Endothelial cell of umbilical vein (primary cell): ENCODE data around the gene AKAP12. TPM values are rescaled to one million over a fixed set of nuclear protein-coding genes. Genes with fewer than 3 reads are reported as not detected.

Experiments used
- BruUV-seq: library from RNA; stranded (reverse); fragments of 400-500 nt; replicated peaks from 2 replicates; lab custom pipeline; 2021; lab: Mats Ljungman, UMichigan
- CTCF ChIA-PET: fragments of 300-600, 350-600 bp; sonication (Branson Sonifier 250); formaldehyde crosslinking; loops from one replicate; lab custom pipeline; 2021; ENCODE audit warnings: antibody characterized with exemption, inconsistent platforms; lab: Charles Lee
- POLR2A ChIA-PET: fragments of 300-600, 350-600 bp; sonication (Branson Sonifier 250); formaldehyde crosslinking; loops from one replicate; lab custom pipeline; 2021; ENCODE audit warnings: antibody characterized with exemption, inconsistent platforms; lab: Charles Lee
- DNase-seq: peaks from one replicate; pipeline ENCODE4 v3.0.0-alpha.2; 2011; ENCODE audit warnings: low read depth, low spot score
- FAIRE-seq: peaks from 2 replicates; lab custom pipeline; 2011; peaks lifted over from hg19 to GRCh38; lab: Jason Lieb, UNC
- H2AFZ ChIP-seq: 2 replicates; pipeline ENCODE4 v1.6.0; 2012; ENCODE audit warnings: low read depth, low read length, control low read depth, inconsistent platforms
- H3K27ac ChIP-seq: 2 replicates; pipeline ENCODE4 v1.5.1; 2011; ENCODE audit warnings: low read depth, mild to moderate bottlenecking, control low read depth, low read length, moderate library complexity; ENCODE audit not compliant: insufficient read depth
- H3K27me3 ChIP-seq, 2 experiments: 2 replicates each; pipeline versions ENCODE4 v1.6.0 to v1.6.1; 2011; ENCODE audit warnings: low read length in 2 of 2, mixed read lengths in 1 of 2; ENCODE audit not compliant: control insufficient read depth in 2 of 2, insufficient read depth in 2 of 2
- H3K36me3 ChIP-seq, 2 experiments: 2 replicates in 1 of 2; 3 replicates in 1 of 2; pipeline ENCODE4 v1.5.1; 2011; ENCODE audit warnings: low read length in 2 of 2, mild to moderate bottlenecking in 1 of 2, moderate library complexity in 1 of 2; ENCODE audit not compliant: control insufficient read depth in 2 of 2, insufficient read depth in 2 of 2; ENCODE audit errors: extremely low read depth in 1 of 2
- H3K4me1 ChIP-seq: 3 replicates; pipeline ENCODE4 v1.5.1; 2011; ENCODE audit warnings: mild to moderate bottlenecking, low read length; ENCODE audit not compliant: control insufficient read depth, insufficient read depth; ENCODE audit errors: extremely low read depth
- H3K4me2 ChIP-seq: 2 replicates; pipeline ENCODE4 v1.6.1; 2011; ENCODE audit warnings: low read length, control low read depth, mixed read lengths; ENCODE audit not compliant: insufficient read depth
- H3K4me3 ChIP-seq, 3 experiments: fragments of 200-600 bp in 1 of 3; sonication (generic), shearing (Covaris generic) in 1 of 3; replicated peaks in 1 of 3; 2 replicates each; pipeline ENCODE4 v1.5.1; 2011 to 2016; ENCODE audit warnings: control low read depth in 3 of 3, low read length in 3 of 3, mild to moderate bottlenecking in 2 of 3, inconsistent platforms in 1 of 3, low read depth in 1 of 3, moderate library complexity in 1 of 3; ENCODE audit not compliant: insufficient read depth in 1 of 3
- H3K79me2 ChIP-seq: 2 replicates; pipeline ENCODE4 v1.6.0; 2012; ENCODE audit warnings: low read length, inconsistent platforms; ENCODE audit not compliant: control insufficient read depth, insufficient read depth
- H3K9ac ChIP-seq: replicated peaks from 2 replicates; pipeline ENCODE3; 2011; ENCODE audit warnings: low read length, control low read depth; ENCODE audit not compliant: insufficient read depth; ENCODE audit errors: extremely low read depth
- H3K9me1 ChIP-seq: replicated peaks from 3 replicates; pipeline ENCODE4 v1.6.0; 2011; ENCODE audit warnings: mild to moderate bottlenecking, low read length; ENCODE audit not compliant: control insufficient read depth, insufficient read depth; ENCODE audit errors: extremely low read depth
- H3K9me3 ChIP-seq: replicated peaks from 2 replicates; pipeline ENCODE4 v1.5.1; 2012; ENCODE audit warnings: low read length, inconsistent platforms; ENCODE audit not compliant: control insufficient read depth, insufficient read depth
- H4K20me1 ChIP-seq: replicated peaks from 2 replicates; pipeline ENCODE3; 2011; ENCODE audit warnings: mild to moderate bottlenecking, low read length; ENCODE audit not compliant: control insufficient read depth, insufficient read depth; ENCODE audit errors: extremely low read depth
- EZH2 ChIP-seq: IDR thresholded peaks from 2 replicates; pipeline ENCODE4 v1.6.1; 2012; ENCODE audit warnings: borderline replicate concordance, low read depth, mild to moderate bottlenecking, moderate library complexity, low read length, inconsistent platforms; ENCODE audit not compliant: severe bottlenecking
- FOS ChIP-seq: IDR thresholded peaks from 2 replicates; pipeline ENCODE4 v1.6.1; 2011; ENCODE audit warnings: mild to moderate bottlenecking, low read length, moderate library complexity, borderline replicate concordance; ENCODE audit not compliant: insufficient read depth
- GATA2 ChIP-seq: IDR thresholded peaks from 2 replicates; pipeline ENCODE4 v1.7.0; 2011; ENCODE audit warnings: low read depth, mild to moderate bottlenecking, moderate library complexity, mixed read lengths, low read length; ENCODE audit not compliant: insufficient read length, insufficient read depth
- JUN ChIP-seq: IDR thresholded peaks from 2 replicates; pipeline ENCODE4 v1.6.1; 2011; ENCODE audit warnings: borderline replicate concordance, low read depth; ENCODE audit not compliant: insufficient read length, insufficient read depth
- MYC ChIP-seq: IDR thresholded peaks from one replicate; pipeline ENCODE4 v1.6.1; 2011; ENCODE audit warnings: mild to moderate bottlenecking, low read depth, low read length
- POLR2A ChIP-seq: IDR thresholded peaks from 2 replicates; pipeline ENCODE4 v1.6.1; 2012; ENCODE audit warnings: low read depth, mild to moderate bottlenecking, control low read depth, low read length
- POLR2AphosphoS5 ChIP-seq: IDR thresholded peaks from 2 replicates; pipeline ENCODE4 v1.6.1; 2012; ENCODE audit warnings: low read depth, mild to moderate bottlenecking, control low read depth, low read length, moderate library complexity; ENCODE audit not compliant: insufficient read depth
- dilution Hi-C: fragments of 300-500 bp; cut with MboI; formaldehyde crosslinking; loops from one replicate; pipeline ENCODE4 v1.15.0; 2019; ENCODE audit warnings: low sequenced_read_pairs; ENCODE audit not compliant: extremely low pct_ligation_motif_present
- intact Hi-C: fragments of 100-400 bp; cut with micrococcal nuclease; formaldehyde crosslinking; loops from one replicate; pipeline ENCODE4 v1.10.0; 2022
- polyA plus RNA-seq, 4 experiments: library from polyadenylated mRNA; depleted of rRNA in 3 of 4; stranded (reverse) in 3 of 4; unstranded in 1 of 4; fragments of >200 nt; gene quantifications; 2 replicates each; pipeline versions ENCODE4 v1.2.1 to v1.2.3, GENCODE V29; 2011 to 2012; ENCODE audit warnings: missing spikeins in 1 of 4
- total RNA-seq: library from RNA; stranded (reverse); gene quantifications from 2 replicates; pipeline ENCODE4 v1.2.3, GENCODE V29; 2021
- TF ChIP-seq, protein P1 (sequence below): IDR thresholded peaks from 2 replicates; pipeline ENCODE4 v1.6.1; 2011; ENCODE audit not compliant: insufficient read depth, insufficient read length
- TF ChIP-seq, protein P2 (sequence below), 2 donors: IDR thresholded peaks; 1 replicate in 1 of 2; 2 replicates in 1 of 2; pipeline ENCODE4 v1.5.1; 2011; ENCODE audit warnings: low read length in 2 of 2, mild to moderate bottlenecking in 2 of 2, moderate library complexity in 2 of 2, control low read depth in 1 of 2, inconsistent platforms in 1 of 2, low read depth in 1 of 2; ENCODE audit not compliant: insufficient read depth in 1 of 2; ENCODE audit errors: extremely low read depth in 1 of 2

AKAP12 gene
- total and polyA plus RNA-seq, 2 donors (not counting 3 experiments of a cell fraction or from before 2014, with no cell fraction given) = 46.9 to 340 TPM

DNA sequence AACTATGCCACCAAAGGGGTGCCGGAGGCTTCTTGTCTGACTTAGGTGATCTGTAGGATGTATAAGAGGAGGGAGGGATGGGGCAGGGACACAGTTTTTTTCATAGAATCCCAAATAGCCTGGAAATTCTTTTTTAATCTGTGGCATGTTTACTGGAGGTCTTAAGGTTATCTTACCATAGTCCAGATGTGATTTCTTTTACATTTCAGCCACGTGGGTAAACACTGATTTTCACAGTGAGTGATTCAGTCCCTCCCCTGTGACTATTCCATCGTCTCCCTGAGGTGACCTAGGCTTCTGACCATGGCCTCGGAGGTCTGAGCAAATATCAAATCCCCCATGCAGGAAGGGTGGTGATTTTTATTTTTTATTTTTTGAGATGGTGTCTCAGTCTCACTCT lies 67.7 kb downstream of the AKAP12 start:
- Histone ChIP-seq H3K4me1 (no peaks in the 10 kb centered on the region), H3K4me3 (no peak overlapping the region), H3K9ac (no peak overlapping the region), H3K27ac (no peak overlapping the region), H3K4me2 (no peak overlapping the region), H3K79me2 (peaks cover 27% of the 10 kb centered on the region), H2AFZ (no peak overlapping the region), H3K27me3 (no peaks in the 10 kb centered on the region), H3K9me1 (no peaks in the 10 kb centered on the region), H4K20me1 (no peaks in the 10 kb centered on the region), H3K9me3 (no peaks in the 10 kb centered on the region), H3K36me3 (peaks cover 0 to 5% of the 10 kb centered on the region in 2 experiments)
- intact Hi-C loops (no loop called here), dilution Hi-C loops (no loop called here)
- FAIRE-seq (no peak), DNase-seq (no peak)
- ChIA-PET CTCF (interaction anchor here (1.6 kb wide), 1 partner anchor 17 kb away, joined by 5 read pairs; no protein-coding TSS in a partner anchor), POLR2A (no interaction called here)
- no TSS peak for BruUV-seq
- TF ChIP-seq POLR2A (no peak), JUN (no peak), EZH2 (no peak), POLR2AphosphoS5 (no peak), MYC (no peak), GATA2 (no peak), FOS (no peak)
- TF ChIP-seq, protein P1, sequence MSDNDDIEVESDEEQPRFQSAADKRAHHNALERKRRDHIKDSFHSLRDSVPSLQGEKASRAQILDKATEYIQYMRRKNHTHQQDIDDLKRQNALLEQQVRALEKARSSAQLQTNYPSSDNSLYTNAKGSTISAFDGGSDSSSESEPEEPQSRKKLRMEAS = no peak
- TF ChIP-seq, protein P2, sequence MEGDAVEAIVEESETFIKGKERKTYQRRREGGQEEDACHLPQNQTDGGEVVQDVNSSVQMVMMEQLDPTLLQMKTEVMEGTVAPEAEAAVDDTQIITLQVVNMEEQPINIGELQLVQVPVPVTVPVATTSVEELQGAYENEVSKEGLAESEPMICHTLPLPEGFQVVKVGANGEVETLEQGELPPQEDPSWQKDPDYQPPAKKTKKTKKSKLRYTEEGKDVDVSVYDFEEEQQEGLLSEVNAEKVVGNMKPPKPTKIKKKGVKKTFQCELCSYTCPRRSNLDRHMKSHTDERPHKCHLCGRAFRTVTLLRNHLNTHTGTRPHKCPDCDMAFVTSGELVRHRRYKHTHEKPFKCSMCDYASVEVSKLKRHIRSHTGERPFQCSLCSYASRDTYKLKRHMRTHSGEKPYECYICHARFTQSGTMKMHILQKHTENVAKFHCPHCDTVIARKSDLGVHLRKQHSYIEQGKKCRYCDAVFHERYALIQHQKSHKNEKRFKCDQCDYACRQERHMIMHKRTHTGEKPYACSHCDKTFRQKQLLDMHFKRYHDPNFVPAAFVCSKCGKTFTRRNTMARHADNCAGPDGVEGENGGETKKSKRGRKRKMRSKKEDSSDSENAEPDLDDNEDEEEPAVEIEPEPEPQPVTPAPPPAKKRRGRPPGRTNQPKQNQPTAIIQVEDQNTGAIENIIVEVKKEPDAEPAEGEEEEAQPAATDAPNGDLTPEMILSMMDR (IDR thresholded peaks at IDR 0.05; ENCODE audit: extremely low read depth in 1 of 2, insufficient read depth in 1 of 2, low read depth in 1 of 2, low read length in 2 of 2) = no peak
